PC-3 (cell line): ENCODE data around the gene ACADM. TPM values are rescaled to one million over a fixed set of nuclear protein-coding genes. Genes with fewer than 3 reads are reported as not detected.

Experiments used
- ATAC-seq: fragments of 200-7000 bp; cut with Tn5 transposase; 2 replicates; pipeline ENCODE4 v1.9.1; 2020; ENCODE audit warnings: mild to moderate bottlenecking, moderate library complexity
- BruUV-seq: library from RNA; stranded (reverse); fragments of 400-500 nt; replicated peaks from 2 replicates; lab custom pipeline; 2021; lab: Mats Ljungman, UMichigan
- CTCF ChIA-PET: fragments of 300-600 bp; sonication (Branson Sonifier 250); formaldehyde crosslinking; loops from one replicate; lab custom pipeline; 2022; ENCODE audit warnings: antibody characterized with exemption; lab: Charles Lee
- POLR2A ChIA-PET: fragments of 300-600 bp; sonication (Branson Sonifier 250); formaldehyde crosslinking; loops from one replicate; lab custom pipeline; 2022; ENCODE audit warnings: antibody characterized with exemption; ENCODE audit not compliant: unreplicated experiment; lab: Charles Lee
- DNase-seq: peaks from one replicate; pipeline ENCODE4 v3.0.0-alpha.2; 2015
- H2AFZ ChIP-seq: fragments of 300-600 bp; sonication (generic); 2 replicates; pipeline ENCODE4 v1.6.0; 2016; ENCODE audit warnings: antibody characterized with exemption, low read length
- H3F3A ChIP-seq: fragments of 300-600 bp; sonication (generic); one replicate; pipeline ENCODE4 v1.6.0; 2017; ENCODE audit warnings: antibody characterized with exemption, low read length, control low read depth, mild to moderate bottlenecking; ENCODE audit not compliant: unreplicated experiment
- H3K27ac ChIP-seq: fragments of 300-600 bp; sonication (generic); 2 replicates; pipeline ENCODE4 v1.5.1; 2016; ENCODE audit warnings: mild to moderate bottlenecking, low read length
- H3K27me3 ChIP-seq: fragments of 300-600 bp; sonication (generic); 2 replicates; pipeline ENCODE4 v1.6.1; 2016; ENCODE audit warnings: low read length, mixed read lengths
- H3K36me3 ChIP-seq: fragments of 300-600 bp; sonication (generic); 2 replicates; pipeline ENCODE4 v1.6.1; 2016; ENCODE audit warnings: low read depth, mixed run types, low read length, mixed read lengths
- H3K4me1 ChIP-seq: fragments of 300-600 bp; sonication (generic); 2 replicates; pipeline ENCODE4 v1.5.1; 2016; ENCODE audit warnings: low read length; ENCODE audit not compliant: insufficient read depth
- H3K4me2 ChIP-seq: fragments of 300-600 bp; sonication (generic); 2 replicates; pipeline ENCODE4 v1.6.0; 2016; ENCODE audit warnings: low read length
- H3K4me3 ChIP-seq: fragments of 300-600 bp; sonication (generic); 2 replicates; pipeline ENCODE4 v1.5.1; 2016; ENCODE audit warnings: mild to moderate bottlenecking, low read length, mixed read lengths
- H3K79me2 ChIP-seq: fragments of 300-600 bp; sonication (generic); 2 replicates; pipeline ENCODE4 v1.6.1; 2017; ENCODE audit warnings: low read length, mixed read lengths
- H3K9ac ChIP-seq: fragments of 300-600 bp; sonication (generic); 2 replicates; pipeline ENCODE4 v1.6.0; 2016; ENCODE audit warnings: mild to moderate bottlenecking, low read length
- H3K9me2 ChIP-seq: fragments of 300-600 bp; sonication (generic); replicated peaks from 2 replicates; pipeline ENCODE4 v1.6.1; 2016; ENCODE audit warnings: mixed run types, low read length, mixed read lengths
- H3K9me3 ChIP-seq: fragments of 300-600 bp; sonication (generic); 2 replicates; pipeline ENCODE4 v1.6.1; 2016; ENCODE audit warnings: low read length, mixed read lengths
- H4K20me1 ChIP-seq: fragments of 300-600 bp; sonication (generic); 2 replicates; pipeline ENCODE4 v1.6.1; 2016; ENCODE audit warnings: low read length, mixed read lengths
- EZH2 ChIP-seq: fragments of 300-600 bp; sonication (generic); IDR thresholded peaks from one replicate; pipeline ENCODE4 v1.6.1; 2017; ENCODE audit warnings: antibody characterized with exemption, mild to moderate bottlenecking, low read length; ENCODE audit not compliant: unreplicated experiment
- EZH2phosphoT487 ChIP-seq: fragments of 300-600 bp; sonication (generic); IDR thresholded peaks from 2 replicates; pipeline ENCODE4 v1.6.1; 2018; ENCODE audit warnings: mild to moderate bottlenecking, antibody characterized with exemption, low read length, borderline replicate concordance
- intact Hi-C: fragments of 100-400 bp; cut with micrococcal nuclease; formaldehyde crosslinking; loops from 2 replicates; pipeline ENCODE4 v1.9.0; 2023
- total RNA-seq: library from RNA; depleted of rRNA; stranded (reverse); fragments of >200 nt; gene quantifications from 2 replicates; pipeline ENCODE4 v1.2.3, GENCODE V29; 2014
- TF ChIP-seq, protein P1 (sequence below): fragments of 300-600 bp; sonication (generic); conservative IDR thresholded peaks from 2 replicates; pipeline ENCODE4 v1.5.1; 2017; ENCODE audit warnings: antibody characterized with exemption, low read depth, mild to moderate bottlenecking, low read length

The ACADM gene
- total RNA-seq, 1 experiment from 2014 or later, result 25.0 TPM

DNA sequence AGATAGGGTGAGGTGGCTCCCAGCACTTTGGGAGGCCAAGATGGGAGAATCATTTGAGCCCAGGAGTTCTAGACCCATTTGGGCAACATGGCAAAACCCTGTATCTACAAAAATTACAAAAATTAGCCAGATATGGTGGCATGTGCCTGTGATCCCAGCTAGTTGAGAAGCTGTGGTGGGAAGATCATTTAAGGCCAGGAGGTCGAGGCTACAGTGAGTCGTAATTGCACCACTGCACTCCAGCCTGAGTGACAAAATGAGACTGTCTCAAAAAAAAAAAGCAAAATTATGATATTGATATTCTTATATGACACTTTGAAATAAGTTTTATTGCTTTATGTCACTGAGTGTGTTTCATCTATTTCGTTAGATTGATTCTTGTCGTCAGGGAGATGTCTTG lies 7.4 kb downstream of the ACADM start:
- Histone ChIP-seq H3K9me2 (no peaks in the 10 kb centered on the region), H3K36me3 (peaks cover 9% of the 10 kb centered on the region; the same call in 1 of the 2 replicates), H3K9me3 (no peaks in the 10 kb centered on the region), H3K9ac (no peak overlapping the region), H3F3A (no peaks in the 10 kb centered on the region), H2AFZ (no peak overlapping the region), H4K20me1 (no peaks in the 10 kb centered on the region), H3K4me2 (no peak overlapping the region), H3K4me1 (no peaks in the 10 kb centered on the region), H3K27ac (no peak overlapping the region), H3K4me3 (no peak overlapping the region), H3K79me2 (peaks cover 18% of the 10 kb centered on the region), H3K27me3 (no peaks in the 10 kb centered on the region)
- no peak for ATAC-seq
- TF ChIP-seq, protein P1, sequence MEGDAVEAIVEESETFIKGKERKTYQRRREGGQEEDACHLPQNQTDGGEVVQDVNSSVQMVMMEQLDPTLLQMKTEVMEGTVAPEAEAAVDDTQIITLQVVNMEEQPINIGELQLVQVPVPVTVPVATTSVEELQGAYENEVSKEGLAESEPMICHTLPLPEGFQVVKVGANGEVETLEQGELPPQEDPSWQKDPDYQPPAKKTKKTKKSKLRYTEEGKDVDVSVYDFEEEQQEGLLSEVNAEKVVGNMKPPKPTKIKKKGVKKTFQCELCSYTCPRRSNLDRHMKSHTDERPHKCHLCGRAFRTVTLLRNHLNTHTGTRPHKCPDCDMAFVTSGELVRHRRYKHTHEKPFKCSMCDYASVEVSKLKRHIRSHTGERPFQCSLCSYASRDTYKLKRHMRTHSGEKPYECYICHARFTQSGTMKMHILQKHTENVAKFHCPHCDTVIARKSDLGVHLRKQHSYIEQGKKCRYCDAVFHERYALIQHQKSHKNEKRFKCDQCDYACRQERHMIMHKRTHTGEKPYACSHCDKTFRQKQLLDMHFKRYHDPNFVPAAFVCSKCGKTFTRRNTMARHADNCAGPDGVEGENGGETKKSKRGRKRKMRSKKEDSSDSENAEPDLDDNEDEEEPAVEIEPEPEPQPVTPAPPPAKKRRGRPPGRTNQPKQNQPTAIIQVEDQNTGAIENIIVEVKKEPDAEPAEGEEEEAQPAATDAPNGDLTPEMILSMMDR, result no peak
- TF ChIP-seq EZH2 (no peak), EZH2phosphoT487 (no peak)
- ChIA-PET POLR2A (no interaction called here), CTCF (no interaction called here)
- intact Hi-C loops, result no loop called here
- no peak for DNase-seq
- BruUV-seq, result no TSS peak

DNA sequence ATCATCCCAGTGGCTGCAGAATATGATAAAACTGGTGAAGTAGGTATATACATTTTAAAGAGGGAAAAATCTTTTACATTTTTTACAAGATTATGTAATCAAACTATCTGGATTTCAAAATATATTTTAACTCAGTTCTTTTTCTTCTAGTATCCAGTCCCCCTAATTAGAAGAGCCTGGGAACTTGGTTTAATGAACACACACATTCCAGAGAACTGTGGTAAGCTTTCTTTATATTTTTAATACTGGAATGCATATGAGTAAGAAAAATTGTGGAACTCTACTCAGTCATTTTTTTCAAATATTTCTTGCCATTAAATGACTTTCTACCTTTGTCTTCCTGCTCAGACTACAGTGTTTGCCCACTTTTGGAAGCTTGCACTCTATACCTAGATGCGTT lies 8.2 kb downstream of the ACADM start:
- no peaks in the 10 kb centered on the region for H3F3A ChIP-seq
- H3K4me2 ChIP-seq, result no peak overlapping the region
- peaks cover 9% of the 10 kb centered on the region for H3K79me2 ChIP-seq
- BruUV-seq, result no TSS peak
- DNase-seq (no peak), ATAC-seq (no peak)
- TF ChIP-seq EZH2 (no peak), EZH2phosphoT487 (no peak)
- TF ChIP-seq, protein P1, result no peak
- no peaks in the 10 kb centered on the region for H3K27me3 ChIP-seq
- no peak overlapping the region for H3K4me3 ChIP-seq
- H2AFZ ChIP-seq, result no peak overlapping the region
- intact Hi-C loops, result no loop called here
- no peaks in the 10 kb centered on the region for H3K9me2 ChIP-seq
- H4K20me1 ChIP-seq, result no peaks in the 10 kb centered on the region
- H3K4me1 ChIP-seq, result no peaks in the 10 kb centered on the region
- H3K9me3 ChIP-seq, result no peaks in the 10 kb centered on the region
- H3K9ac ChIP-seq, result no peak overlapping the region
- peaks cover 9% of the 10 kb centered on the region; the same call in 1 of the 2 replicates for H3K36me3 ChIP-seq
- ChIA-PET CTCF (no interaction called here), POLR2A (no interaction called here)
- no peak overlapping the region for H3K27ac ChIP-seq

DNA sequence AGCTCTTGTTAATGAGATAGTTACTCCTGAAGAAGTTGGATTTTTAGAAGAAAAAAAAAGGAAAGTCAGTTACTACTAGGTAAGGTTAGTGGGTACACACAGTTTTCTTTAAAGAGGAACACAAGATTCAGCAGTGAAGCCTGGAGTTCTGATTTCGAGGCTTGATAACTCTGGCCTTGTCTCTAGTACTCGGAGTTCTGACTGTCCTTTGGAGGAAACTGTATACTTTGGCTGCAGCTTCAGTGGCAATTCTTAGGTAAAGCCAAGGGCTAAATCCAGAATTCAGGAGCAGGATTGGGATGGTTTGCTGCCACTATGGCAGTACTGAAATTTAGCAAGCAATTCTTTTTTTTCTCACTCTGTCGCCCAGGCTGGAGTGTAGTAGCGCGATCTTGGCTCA lies 9.2 kb downstream of the ACADM start:
- intact Hi-C loops, result no loop called here
- Histone ChIP-seq H4K20me1 (no peaks in the 10 kb centered on the region), H2AFZ (no peak overlapping the region), H3K27me3 (no peaks in the 10 kb centered on the region), H3K9me2 (no peaks in the 10 kb centered on the region), H3K9ac (no peak overlapping the region), H3K4me1 (no peaks in the 10 kb centered on the region), H3K4me3 (no peak overlapping the region), H3K9me3 (no peaks in the 10 kb centered on the region), H3F3A (no peaks in the 10 kb centered on the region), H3K36me3 (peaks cover 9% of the 10 kb centered on the region; the same call in 1 of the 2 replicates), H3K4me2 (no peak overlapping the region), H3K79me2 (no peaks in the 10 kb centered on the region), H3K27ac (no peak overlapping the region)
- CTCF ChIA-PET, result no interaction called here
- TF ChIP-seq EZH2phosphoT487 (no peak), EZH2 (no peak)
- TF ChIP-seq, protein P1, result no peak
- ATAC-seq (no peak), DNase-seq (no peak)
- BruUV-seq, result no TSS peak
- POLR2A ChIA-PET, result no interaction called here
